IMR-90 (cell line): ENCODE results near the gene ALDOC. TPM values are rescaled to one million over a fixed set of nuclear protein-coding genes. Genes with fewer than 3 reads are reported as not detected.

Experiments used
- ATAC-seq: fragments of 200-7000 bp; cut with Tn5 transposase; 2 replicates; pipeline ENCODE4 v1.9.1; 2020; ENCODE audit warnings: low read depth, mild to moderate bottlenecking, moderate library complexity
- BruUV-seq: library from RNA; stranded (reverse); fragments of 400-500 nt; replicated peaks from 2 replicates; lab custom pipeline; 2021; lab: Mats Ljungman, UMichigan
- CTCF ChIA-PET: fragments of 300-600 bp; formaldehyde crosslinking; extraction: SDS; loops from one replicate; lab custom pipeline; 2021; ENCODE audit warnings: antibody characterized with exemption; lab: Yijun Ruan, JAX
- POLR2A ChIA-PET: fragments of 300-600 bp; sonication (Branson Sonifier 250); formaldehyde crosslinking; loops from one replicate; lab custom pipeline; 2022; ENCODE audit warnings: antibody characterized with exemption; ENCODE audit not compliant: unreplicated experiment; lab: Charles Lee
- DNase-seq: peaks from one replicate; pipeline ENCODE4 v3.0.0; 2013
- H2AFZ ChIP-seq: replicated peaks from 2 replicates; pipeline ENCODE3; 2013; ENCODE audit warnings: low read length, mild to moderate bottlenecking; ENCODE audit not compliant: poor library complexity
- H2AK5ac ChIP-seq: 2 replicates; pipeline ENCODE4 v1.6.1; 2013; ENCODE audit warnings: low read depth, low read length, inconsistent platforms
- H2AK9ac ChIP-seq: replicated peaks from 2 replicates; pipeline ENCODE3; 2013; ENCODE audit warnings: mild to moderate bottlenecking, low read depth, low read length, moderate library complexity; ENCODE audit not compliant: poor library complexity
- H2BK120ac ChIP-seq: 2 replicates; pipeline ENCODE4 v1.6.1; 2013; ENCODE audit warnings: low read depth, low read length, inconsistent platforms
- H2BK15ac ChIP-seq: 3 replicates; pipeline ENCODE4 v1.6.1; 2013; ENCODE audit warnings: low read depth, low read length, inconsistent platforms
- H2BK20ac ChIP-seq: 2 replicates; pipeline ENCODE4 v1.6.1; 2013; ENCODE audit warnings: low read depth, mild to moderate bottlenecking, inconsistent platforms, low read length, moderate library complexity
- H2BK5ac ChIP-seq: 2 replicates; pipeline ENCODE4 v1.6.1; 2013; ENCODE audit warnings: mild to moderate bottlenecking, low read depth, low read length, inconsistent platforms; ENCODE audit not compliant: poor library complexity, severe bottlenecking
- H3K14ac ChIP-seq: replicated peaks from 2 replicates; pipeline ENCODE4 v1.6.1; 2013; ENCODE audit warnings: low read depth, low read length, inconsistent platforms
- H3K18ac ChIP-seq: 2 replicates; pipeline ENCODE4 v1.6.1; 2013; ENCODE audit warnings: low read depth, low read length, control low read depth
- H3K23ac ChIP-seq: 2 replicates; pipeline ENCODE4 v1.6.1; 2013; ENCODE audit warnings: low read depth, low read length, inconsistent platforms
- H3K27ac ChIP-seq: 2 replicates; pipeline ENCODE4 v1.5.1; 2013; ENCODE audit warnings: mild to moderate bottlenecking, control low read depth, low read length; ENCODE audit not compliant: insufficient read depth
- H3K27me3 ChIP-seq: 2 replicates; pipeline ENCODE4 v1.6.1; 2013; ENCODE audit warnings: low read length; ENCODE audit not compliant: control insufficient read depth, insufficient read depth
- H3K36me3 ChIP-seq: 2 replicates; pipeline ENCODE4 v1.6.1; 2013; ENCODE audit warnings: low read length, mixed read lengths; ENCODE audit not compliant: control insufficient read depth, insufficient read depth
- H3K4ac ChIP-seq: 2 replicates; pipeline ENCODE4 v1.6.1; 2013; ENCODE audit warnings: low read depth, low read length, inconsistent platforms
- H3K4me1 ChIP-seq: 2 replicates; pipeline ENCODE4 v1.6.1; 2013; ENCODE audit warnings: low read length, mixed read lengths; ENCODE audit not compliant: control insufficient read depth, insufficient read depth
- H3K4me2 ChIP-seq: 2 replicates; pipeline ENCODE4 v1.6.1; 2013; ENCODE audit warnings: low read depth, mild to moderate bottlenecking, control low read depth, low read length, moderate library complexity
- H3K4me3 ChIP-seq: 2 replicates; pipeline ENCODE4 v1.5.1; 2013; ENCODE audit warnings: low read depth, mild to moderate bottlenecking, control low read depth, low read length, moderate library complexity; ENCODE audit not compliant: insufficient read depth
- H3K56ac ChIP-seq: 2 replicates; pipeline ENCODE4 v1.6.1; 2013; ENCODE audit warnings: low read length, inconsistent platforms; ENCODE audit not compliant: insufficient read depth; ENCODE audit errors: extremely low read depth
- H3K79me1 ChIP-seq, 2 experiments: 2 replicates each; pipeline ENCODE4 v1.6.1; 2013; ENCODE audit warnings: low read length in 2 of 2, inconsistent platforms in 1 of 2, low read depth in 1 of 2
- H3K9ac ChIP-seq: 2 replicates; pipeline ENCODE4 v1.6.1; 2013; ENCODE audit warnings: low read depth, low read length, control low read depth
- H3K9me1 ChIP-seq: 2 replicates; pipeline ENCODE4 v1.6.1; 2013; ENCODE audit warnings: low read length, inconsistent platforms; ENCODE audit not compliant: insufficient read depth
- H3K9me3 ChIP-seq: 2 replicates; pipeline ENCODE4 v1.6.1; 2013; ENCODE audit warnings: low read length; ENCODE audit not compliant: control insufficient read depth, insufficient read depth
- H4K20me1 ChIP-seq: 2 replicates; pipeline ENCODE4 v1.6.1; 2013; ENCODE audit warnings: low read length, inconsistent platforms; ENCODE audit not compliant: insufficient read depth
- H4K5ac ChIP-seq: 2 replicates; pipeline ENCODE4 v1.6.1; 2013; ENCODE audit warnings: mild to moderate bottlenecking, low read depth, low read length, control low read depth
- H4K8ac ChIP-seq, 2 experiments: 2 replicates each; pipeline ENCODE4 v1.6.1; 2013; ENCODE audit warnings: low read depth in 2 of 2, low read length in 2 of 2, control low read depth in 1 of 2, inconsistent platforms in 1 of 2
- H4K91ac ChIP-seq: 2 replicates; pipeline ENCODE4 v1.6.1; 2013; ENCODE audit warnings: low read depth, low read length, inconsistent platforms; ENCODE audit not compliant: insufficient read depth
- CHD1 ChIP-seq: IDR thresholded peaks from 2 replicates; pipeline ENCODE4 v1.6.1; 2012; ENCODE audit warnings: low read depth, low read length, improper control_type of control experiment
- MAFK ChIP-seq: IDR thresholded peaks from 2 replicates; pipeline ENCODE4 v1.6.1; 2012; ENCODE audit warnings: low read depth, low read length, improper control_type of control experiment
- MXI1 ChIP-seq: IDR thresholded peaks from 2 replicates; pipeline ENCODE4 v1.6.1; 2012; ENCODE audit warnings: low read depth, mild to moderate bottlenecking, low read length, moderate library complexity, borderline replicate concordance
- NFE2L2 ChIP-seq: fragments of 150-350 bp; IDR thresholded peaks from 2 replicates; pipeline ENCODE4 v1.6.1; 2016; ENCODE audit warnings: low read depth, mild to moderate bottlenecking, low read length
- POLR2A ChIP-seq: IDR thresholded peaks from 2 replicates; pipeline ENCODE4 v1.6.1; 2012; ENCODE audit warnings: mild to moderate bottlenecking, low read depth, low read length
- dilution Hi-C: fragments of 300-500 bp; cut with HindIII; formaldehyde crosslinking; loops from one replicate; pipeline ENCODE4 v1.14.3; 2018; ENCODE audit warnings: low sequenced_read_pairs; ENCODE audit not compliant: unreplicated experiment
- in situ Hi-C: fragments of 300-500 bp; cut with MboI; formaldehyde crosslinking; loops from 3 replicates; pipeline ENCODE4 v1.14.3; 2019; ENCODE audit warnings: low sequenced_read_pairs, inconsistent platforms, mixed read lengths
- intact Hi-C: fragments of 100-400 bp; cut with micrococcal nuclease; formaldehyde crosslinking; loops from 2 replicates; pipeline ENCODE4 v1.10.0; 2022
- polyA plus RNA-seq, 3 experiments: library from polyadenylated mRNA; depleted of rRNA; stranded (reverse); fragments of >200 nt; gene quantifications; 2 replicates each; pipeline ENCODE4 v1.2.3, GENCODE V29; 2012; ENCODE audit warnings: low replicate concordance in 1 of 3
- total RNA-seq: library from RNA; depleted of rRNA; stranded (reverse); fragments of >200 nt; gene quantifications from 2 replicates; pipeline ENCODE4 v1.2.3, GENCODE V29; 2012

Gene ALDOC
- total and polyA plus RNA-seq, 2 of the 4 experiments (the other 2 are of a cell fraction), result 47.0 to 69.7 TPM

GRCh38 chr17:28573040-28573380 lies 3.7 kb downstream of the ALDOC start:
- no peak overlapping the region for H4K8ac ChIP-seq
- H2AK5ac ChIP-seq, result no peak overlapping the region
- POLR2A ChIA-PET, result no interaction called here
- no peak overlapping the region for H3K4me3 ChIP-seq
- H3K4me1 ChIP-seq, result peaks cover 6% of the 10 kb centered on the region; the same call in 1 of the 2 replicates
- intact Hi-C loops (no loop called here), dilution Hi-C loops (no loop called here), in situ Hi-C loops (no loop called here)
- no peak overlapping the region for H3K18ac ChIP-seq
- no peaks in the 10 kb centered on the region for H3K27me3 ChIP-seq
- H2AK9ac ChIP-seq, result peak overlapping the region; percentile 60
- H3K9ac ChIP-seq, result no peak overlapping the region
- no peak overlapping the region for H2BK20ac ChIP-seq
- CTCF ChIA-PET, result interaction anchor here (1.9 kb wide), 1 partner anchor 20 kb away, joined by 5 read pairs; no protein-coding TSS in a partner anchor
- no peak overlapping the region for H2BK15ac ChIP-seq
- no peaks in the 10 kb centered on the region for H3K9me3 ChIP-seq
- H2BK5ac ChIP-seq, result no peak overlapping the region
- peaks cover 13% of the 10 kb centered on the region; the same call in 1 of the 2 replicates for H3K36me3 ChIP-seq
- H3K23ac ChIP-seq, result no peak overlapping the region
- H3K56ac ChIP-seq, result no peak overlapping the region
- H3K14ac ChIP-seq, result no peak overlapping the region
- no peak overlapping the region for H3K27ac ChIP-seq
- TF ChIP-seq CHD1, result no peak
- TF ChIP-seq POLR2A, result no peak
- TF ChIP-seq NFE2L2, result no peak
- no peak for TF ChIP-seq MAFK
- no peak for TF ChIP-seq MXI1
- no peak overlapping the region for H2BK120ac ChIP-seq
- H2AFZ ChIP-seq, result no peak overlapping the region
- BruUV-seq, result no TSS peak
- DNase-seq (no peak), ATAC-seq (no peak)
- no peak overlapping the region for H4K5ac ChIP-seq
- no peak overlapping the region for H4K91ac ChIP-seq
- H3K79me1 ChIP-seq, result peaks cover 17 to 32% of the 10 kb centered on the region in 2 experiments
- peaks cover 5% of the 10 kb centered on the region; the same call in 1 of the 2 replicates for H4K20me1 ChIP-seq
- H3K9me1 ChIP-seq, result peaks cover 11% of the 10 kb centered on the region
- no peak overlapping the region for H3K4ac ChIP-seq
- no peak overlapping the region for H3K4me2 ChIP-seq
